Esophagus (tissue), 2 donors: Measurements from ENCODE around the gene UQCRQ. TPM values are rescaled to one million over a fixed set of nuclear protein-coding genes. Genes with fewer than 3 reads are reported as not detected.
"Not testable (repeated sequence)": the region's sequence is repeated elsewhere in the genome, so short reads cannot be mapped to it uniquely, and the experiment has no call there.

Source experiments
- H3K27ac ChIP-seq, 2 donors: one replicate each; pipeline ENCODE4 v1.5.1; 2013; ENCODE audit warnings: low read depth in 2 of 2, mild to moderate bottlenecking in 2 of 2, inconsistent platforms in 1 of 2, low read length in 1 of 2, moderate library complexity in 1 of 2
- H3K27me3 ChIP-seq, 2 donors: one replicate each; pipeline ENCODE4 v1.6.1; 2013; ENCODE audit warnings: low read length in 2 of 2, control low read depth in 1 of 2, mild to moderate bottlenecking in 1 of 2; ENCODE audit not compliant: insufficient read depth in 2 of 2, control insufficient read depth in 1 of 2
- H3K36me3 ChIP-seq, 2 donors: one replicate each; pipeline ENCODE4 v1.6.1; 2013; ENCODE audit warnings: low read length in 1 of 2; ENCODE audit not compliant: control insufficient read depth in 2 of 2, insufficient read depth in 2 of 2
- H3K4me1 ChIP-seq, 2 donors: one replicate each; pipeline ENCODE4 v1.6.1; 2013; ENCODE audit warnings: low read length in 1 of 2; ENCODE audit not compliant: control insufficient read depth in 2 of 2, insufficient read depth in 2 of 2
- H3K4me3 ChIP-seq, 2 donors: one replicate each; pipeline ENCODE4 v1.5.1; 2013; ENCODE audit warnings: low read length in 2 of 2, mild to moderate bottlenecking in 2 of 2, low read depth in 1 of 2, moderate library complexity in 1 of 2
- H3K9me3 ChIP-seq, 2 donors: one replicate each; pipeline ENCODE4 v1.6.1; 2013; ENCODE audit warnings: mild to moderate bottlenecking in 2 of 2, low read depth in 1 of 2, low read length in 1 of 2, moderate library complexity in 1 of 2; ENCODE audit not compliant: control insufficient read depth in 2 of 2, insufficient read depth in 1 of 2
- WGBS, 2 donors: extraction: QIAGEN DNeasy Blood & Tissue Kit; methylation state at CpG; one replicate each; pipeline ENCODE4 v1.1.7; 2013; 5-methylcytosine and 5-hydroxymethylcytosine counted together
- polyA plus RNA-seq, 2 donors: library from polyadenylated mRNA; stranded (reverse); fragments of 200-250 nt; gene quantifications; one replicate each; pipeline ENCODE4 v1.2.3, GENCODE V29; 2013
- donor health status: healthy with polysubstance abuse.
- donor health status: Bipolar disorder and iron deficiency.

The UQCRQ gene
- polyA plus RNA-seq, 2 donors: 351 to 424 TPM

DNA sequence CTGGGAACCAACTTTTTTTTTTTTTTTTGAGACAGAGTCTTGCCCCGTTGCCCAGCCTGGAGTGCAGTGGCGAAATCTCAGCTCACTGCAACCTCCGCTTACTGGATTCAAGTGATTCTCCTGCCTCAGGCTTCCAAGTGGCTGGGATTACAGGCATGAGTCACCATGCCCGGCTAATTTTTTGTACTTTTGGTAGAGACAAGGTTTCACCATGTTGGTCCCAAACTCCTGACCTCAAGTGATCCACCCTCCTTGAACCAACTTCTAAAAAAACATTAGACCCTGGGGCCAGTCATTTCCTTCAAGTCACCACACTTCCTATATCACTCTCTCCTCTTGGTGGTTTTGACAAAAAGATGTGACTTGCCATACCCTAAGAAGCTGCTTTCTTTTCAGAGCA, 25.1 kb upstream of the UQCRQ start:
- H3K27ac ChIP-seq: no peak overlapping the region
- no peaks in the 10 kb centered on the region for H3K36me3 ChIP-seq
- H3K4me3 ChIP-seq: no peak overlapping the region
- 60 to 86% methylated on average over 4 of the region's 4 CpGs for WGBS, 2 donors
- H3K4me1 ChIP-seq: peaks cover 0 to 6% of the 10 kb centered on the region in 2 donors
- no peaks in the 10 kb centered on the region for H3K9me3 ChIP-seq
- H3K27me3 ChIP-seq: no peaks in the 10 kb centered on the region

DNA sequence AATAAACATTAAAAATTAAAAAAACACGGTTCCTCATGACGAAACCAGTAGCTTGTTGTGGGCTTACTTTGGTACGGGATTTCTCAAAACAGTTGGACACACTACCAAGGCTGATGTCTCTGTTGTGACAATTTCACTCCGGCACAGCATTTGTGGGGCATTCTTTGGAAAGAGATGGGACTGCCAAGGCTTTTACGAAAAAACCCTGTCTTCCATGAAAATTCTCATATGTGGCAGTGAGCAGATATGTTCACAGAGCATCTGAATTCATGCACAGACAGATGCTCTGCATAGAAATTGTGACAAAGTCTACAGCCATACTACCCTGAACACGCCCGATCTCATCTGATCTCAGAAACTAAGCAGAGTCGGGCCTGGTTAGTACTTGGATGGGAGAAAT, 18.2 kb upstream of the UQCRQ start:
- Histone ChIP-seq H3K9me3 (no peaks in the 10 kb centered on the region), H3K4me1 (no peaks in the 10 kb centered on the region), H3K27ac (no peak overlapping the region), H3K27me3 (no peaks in the 10 kb centered on the region), H3K36me3 (no peaks in the 10 kb centered on the region), H3K4me3 (no peak overlapping the region)
- 91 to 94% methylated on average over 8 of the region's 8 CpGs for WGBS, 2 donors

DNA sequence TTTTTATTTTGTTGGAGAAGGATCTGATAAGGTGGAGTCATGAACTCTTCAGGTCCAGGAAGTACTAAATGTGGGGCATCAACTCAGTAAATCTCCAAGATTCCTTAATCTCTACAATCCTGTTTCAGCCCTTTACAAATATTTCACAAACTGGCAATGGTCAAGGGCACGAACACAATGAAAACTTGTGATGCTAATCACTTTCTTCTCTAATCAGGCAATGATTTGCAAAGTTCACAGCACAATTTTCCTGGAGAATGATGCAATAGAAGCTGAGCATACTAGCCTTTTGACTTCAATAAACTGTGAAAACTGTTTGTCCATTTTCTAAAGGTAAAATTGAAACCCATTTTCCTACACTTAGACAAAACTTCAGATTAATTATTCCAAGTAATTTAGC, 17.1 kb upstream of the UQCRQ start:
- Histone ChIP-seq H3K4me1 (no peaks in the 10 kb centered on the region), H3K9me3 (no peaks in the 10 kb centered on the region), H3K27me3 (no peaks in the 10 kb centered on the region), H3K36me3 (no peaks in the 10 kb centered on the region), H3K4me3 (no peak overlapping the region), H3K27ac (no peak overlapping the region)
- 53 to 61% methylated on average over 1 of the region's 1 CpG for WGBS, 2 donors

DNA sequence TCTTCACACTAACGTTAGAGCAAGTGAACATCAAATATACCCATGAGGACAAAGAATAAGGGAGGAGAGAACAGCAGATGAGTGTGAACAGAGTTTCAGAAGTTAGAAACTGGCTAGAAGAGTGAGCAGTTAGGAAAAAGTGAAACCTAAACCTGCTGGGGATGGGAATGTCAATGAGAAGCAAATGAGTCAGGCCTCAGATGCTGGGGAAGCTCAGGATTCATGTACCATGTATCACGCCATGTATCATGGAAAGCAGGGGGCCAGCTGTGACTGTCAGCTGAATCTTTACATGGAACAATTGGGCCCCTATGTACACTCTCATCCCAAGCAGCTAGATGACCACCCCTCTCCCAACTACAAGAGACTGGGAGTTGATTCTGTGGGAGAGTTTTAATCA, 16.4 kb upstream of the UQCRQ start:
- H3K4me3 ChIP-seq: no peak overlapping the region
- no peak overlapping the region for H3K27ac ChIP-seq
- no peaks in the 10 kb centered on the region for H3K9me3 ChIP-seq
- WGBS, 2 donors: 72 to 84% methylated on average over 2 of the region's 2 CpGs
- H3K4me1 ChIP-seq: no peaks in the 10 kb centered on the region
- H3K36me3 ChIP-seq: no peaks in the 10 kb centered on the region
- no peaks in the 10 kb centered on the region for H3K27me3 ChIP-seq

DNA sequence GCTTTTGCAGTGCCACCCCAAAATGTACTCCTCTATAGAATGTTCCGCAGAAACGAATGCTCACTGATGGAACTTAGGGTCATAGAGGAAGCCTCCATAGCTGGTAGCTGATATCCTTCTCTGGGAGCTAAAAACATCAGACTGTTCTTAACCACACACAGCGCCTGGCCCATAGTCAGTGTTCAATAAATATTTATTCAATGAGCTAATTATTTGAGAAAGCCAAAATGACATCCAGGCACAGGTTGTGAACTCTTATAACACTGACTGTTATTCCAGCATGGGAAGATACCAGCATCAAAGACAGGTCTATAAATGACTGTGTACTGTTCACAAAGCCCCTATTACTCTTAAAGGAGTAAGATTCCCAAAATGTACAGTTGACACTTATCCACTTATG, 13.1 kb upstream of the UQCRQ start:
- H3K36me3 ChIP-seq: no peaks in the 10 kb centered on the region
- H3K4me3 ChIP-seq: no peak overlapping the region
- H3K27ac ChIP-seq: no peak overlapping the region
- H3K9me3 ChIP-seq: no peaks in the 10 kb centered on the region
- no peaks in the 10 kb centered on the region for H3K27me3 ChIP-seq
- WGBS, 2 donors: 80 to 84% methylated on average over 3 of the region's 3 CpGs
- no peaks in the 10 kb centered on the region for H3K4me1 ChIP-seq

- no peaks in the 10 kb centered on the region for H3K27me3 ChIP-seq
- H3K27ac ChIP-seq: no peak overlapping the region
- WGBS, 2 donors: 34 to 50% methylated on average over 1 of the region's 1 CpG
- no peaks in the 10 kb centered on the region for H3K9me3 ChIP-seq
- H3K4me1 ChIP-seq: no peaks in the 10 kb centered on the region
- H3K4me3 ChIP-seq: no peak overlapping the region
- no peaks in the 10 kb centered on the region for H3K36me3 ChIP-seq
Observed at GRCh38 chr5:132853790-132854189, 12.7 kb upstream of the UQCRQ start.

DNA sequence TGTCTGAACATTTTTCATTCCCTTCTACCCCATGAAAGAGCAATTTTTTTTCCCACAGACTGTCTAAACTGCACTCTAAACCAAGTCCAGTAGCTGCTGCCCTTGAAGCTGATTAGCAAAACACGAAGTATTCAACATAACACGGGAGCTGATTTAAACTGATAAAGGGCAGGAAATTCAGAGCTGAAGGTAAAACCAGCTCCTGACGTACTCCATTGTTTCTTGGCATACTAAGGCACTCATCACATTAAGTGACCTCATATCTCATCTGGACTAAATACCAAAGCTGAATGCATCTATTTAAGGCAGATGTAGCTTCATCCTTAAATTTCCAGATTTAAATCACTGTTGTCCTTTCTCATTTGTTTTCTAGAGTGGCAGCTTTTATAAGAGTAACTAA, 12.1 kb upstream of the UQCRQ start:
- Histone ChIP-seq H3K4me1 (no peaks in the 10 kb centered on the region), H3K27me3 (no peaks in the 10 kb centered on the region), H3K9me3 (no peaks in the 10 kb centered on the region), H3K4me3 (no peak overlapping the region), H3K36me3 (no peaks in the 10 kb centered on the region), H3K27ac (no peak overlapping the region)
- WGBS, 2 donors: 39 to 53% methylated on average over 3 of the region's 3 CpGs

GRCh38 chr5:132854992-132855391, 11.4 kb upstream of the UQCRQ start:
- 97% methylated on average over 5 of the region's 5 CpGs for WGBS, 2 donors
- not testable (repeated sequence) for H3K9me3 ChIP-seq, H3K4me1 ChIP-seq, H3K36me3 ChIP-seq, H3K27ac ChIP-seq, H3K27me3 ChIP-seq, H3K4me3 ChIP-seq

- no peaks in the 10 kb centered on the region for H3K36me3 ChIP-seq
- no peaks in the 10 kb centered on the region for H3K4me1 ChIP-seq
- H3K9me3 ChIP-seq: no peaks in the 10 kb centered on the region
- no peak overlapping the region for H3K4me3 ChIP-seq
- no peaks in the 10 kb centered on the region for H3K27me3 ChIP-seq
- H3K27ac ChIP-seq: no peak overlapping the region
- WGBS, 2 donors: 83 to 88% methylated on average over 3 of the region's 3 CpGs
Observed at GRCh38 chr5:132856011-132856410, 10.4 kb upstream of the UQCRQ start.

DNA sequence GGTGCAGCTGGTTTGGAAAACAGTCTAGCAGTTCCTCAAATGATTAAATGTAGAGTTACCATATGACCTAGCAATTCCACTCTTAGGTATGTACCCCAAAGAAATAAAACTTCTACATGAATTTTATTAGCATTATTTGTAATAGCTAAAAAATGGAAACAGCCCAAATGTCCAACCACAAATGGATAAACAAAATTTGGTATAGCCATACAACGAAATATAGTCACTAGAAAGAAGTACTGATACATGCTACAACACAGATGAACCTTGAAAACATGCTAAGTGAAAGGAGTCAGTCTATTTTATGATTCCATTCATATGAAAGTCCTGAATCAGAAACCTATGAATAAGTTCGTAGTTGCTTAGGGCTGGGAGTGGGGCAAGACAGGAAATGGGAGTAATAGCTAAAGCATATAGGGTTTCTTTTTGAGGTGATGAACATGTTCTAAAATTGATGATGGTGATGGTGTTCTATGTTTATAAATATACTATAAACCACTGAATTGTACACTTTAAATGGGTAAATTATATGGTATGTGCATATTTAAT, 6.5 kb upstream of the UQCRQ start:
- no peak overlapping the region for H3K27ac ChIP-seq
- H3K4me3 ChIP-seq: no peak overlapping the region
- no peaks in the 10 kb centered on the region for H3K4me1 ChIP-seq
- no peaks in the 10 kb centered on the region for H3K36me3 ChIP-seq
- WGBS, 2 donors: 76 to 80% methylated on average over 2 of the region's 2 CpGs
- H3K9me3 ChIP-seq: no peaks in the 10 kb centered on the region
- no peaks in the 10 kb centered on the region for H3K27me3 ChIP-seq
